Fibroblast of mammary gland (primary cell): ENCODE measurements around the gene CCDC187.

Experiments
- DNase-seq: peaks from one replicate; pipeline ENCODE4 v3.0.0-alpha.2; 2010; ENCODE audit warnings: low read depth
- H3K4me3 ChIP-seq: 2 replicates; pipeline ENCODE4 v1.5.1; 2011; ENCODE audit warnings: low read depth, mild to moderate bottlenecking, low read length, moderate library complexity; ENCODE audit not compliant: control insufficient read depth
- CTCF ChIP-seq: conservative IDR thresholded peaks from 2 replicates; pipeline ENCODE4 v1.5.1; 2011; ENCODE audit warnings: low read depth, low read length, inconsistent platforms; ENCODE audit not compliant: control insufficient read depth, insufficient read depth

CCDC187 gene

GRCh38 chr9:136335296-136336155 lies 31.6 kb upstream of the CCDC187 start:
- no peak for TF ChIP-seq CTCF
- DNase-seq, result no peak
- no peak overlapping the region for H3K4me3 ChIP-seq

- no peak for DNase-seq
- TF ChIP-seq CTCF, result no peak
- no peak overlapping the region for H3K4me3 ChIP-seq
These were observed 30.6 kb upstream of the CCDC187 start for GRCh38 chr9:136334541-136334940.

DNA sequence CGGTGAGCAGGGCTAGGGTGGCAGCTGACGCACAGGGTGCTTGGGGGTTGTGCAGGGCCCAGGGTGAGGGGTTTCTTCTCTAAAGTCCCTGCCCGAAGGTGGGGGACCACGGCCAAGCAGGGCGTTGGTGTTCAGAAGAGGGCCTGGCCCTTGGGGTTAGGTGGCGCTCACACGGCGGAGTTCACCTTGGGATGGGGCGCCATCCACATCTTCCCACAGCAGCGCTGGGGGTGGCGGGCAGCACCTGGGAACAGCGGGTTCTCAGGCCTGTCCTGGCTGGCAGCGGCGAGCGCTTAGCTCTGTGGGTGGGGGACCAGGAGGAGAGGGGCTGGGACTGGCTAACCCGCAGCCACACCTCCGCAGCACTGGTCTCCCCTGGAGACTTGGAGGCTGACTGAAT lies 29.6 kb upstream of the CCDC187 start:
- H3K4me3 ChIP-seq, result no peak overlapping the region
- TF ChIP-seq CTCF, result no peak

DNA sequence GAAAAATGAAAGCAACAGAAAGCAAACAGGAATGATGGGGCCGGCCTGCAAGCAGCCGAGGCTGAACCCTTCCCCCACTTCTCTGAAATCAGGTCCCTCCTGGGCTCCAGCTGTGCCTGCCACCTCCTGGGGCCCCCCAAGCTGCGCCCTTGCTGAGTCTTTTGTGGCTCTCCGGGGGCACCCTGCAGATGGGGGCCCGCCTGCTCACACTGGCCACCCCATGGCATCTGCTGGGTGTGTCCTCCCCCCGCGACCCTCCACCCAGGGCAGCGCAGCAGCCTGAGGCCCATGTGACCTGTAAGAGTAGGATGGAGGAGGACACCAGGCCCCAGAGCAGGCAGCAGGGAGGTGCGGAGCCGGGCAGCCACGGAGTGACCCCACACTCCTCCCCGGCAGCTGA lies 29.2 kb upstream of the CCDC187 start:
- no peak overlapping the region for H3K4me3 ChIP-seq
- DNase-seq, result no peak
- TF ChIP-seq CTCF, result no peak

More for the DNA sequence above, 29.6 kb upstream of the CCDC187 start:
- DNase-seq, result no peak

GRCh38 chr9:136332482-136332983 lies 28.6 kb upstream of the CCDC187 start:
- H3K4me3 ChIP-seq, result no peak overlapping the region
- no peak for TF ChIP-seq CTCF
- no peak for DNase-seq

GRCh38 chr9:136331556-136332481 lies 27.9 kb upstream of the CCDC187 start:
- H3K4me3 ChIP-seq, result no peak overlapping the region
- DNase-seq, result no peak
- no peak for TF ChIP-seq CTCF
